H1 (cell line): ENCODE results near the gene TBC1D28. TPM values are rescaled to one million over a fixed set of nuclear protein-coding genes. Genes with fewer than 3 reads are reported as not detected.
"Not testable (repeated sequence)": the region's sequence is repeated elsewhere in the genome, so short reads cannot be mapped to it uniquely, and the experiment has no call there.

Source experiments
- CTCF ChIA-PET: fragments of 300-600 bp; sonication (Branson Sonifier 250); formaldehyde crosslinking; loops from one replicate; lab custom pipeline; 2021; ENCODE audit not compliant: partially characterized antibody; lab: Charles Lee
- POLR2A ChIA-PET: fragments of 300-600 bp; sonication (Branson Sonifier 250); formaldehyde crosslinking; loops from one replicate; lab custom pipeline; 2021; ENCODE audit warnings: inconsistent platforms; ENCODE audit not compliant: partially characterized antibody; lab: Charles Lee
- DNase-seq, 2 experiments: peaks; one replicate each; pipeline versions ENCODE4 v3.0.0 to v3.0.0-alpha.2; 2010 to 2022; ENCODE audit warnings: low spot score in 2 of 2, low read depth in 1 of 2, mixed read lengths in 1 of 2
- FAIRE-seq: peaks from 2 replicates; lab custom pipeline; 2011; peaks lifted over from hg19 to GRCh38; lab: Jason Lieb, UNC
- H2AFZ ChIP-seq: 2 replicates; pipeline ENCODE4 v1.8.1; 2012; ENCODE audit warnings: low read length, inconsistent platforms
- H2AK5ac ChIP-seq: 2 replicates; pipeline ENCODE4 v1.6.1; 2013; ENCODE audit warnings: low read depth, low read length
- H2BK120ac ChIP-seq: replicated peaks from 2 replicates; pipeline ENCODE3; 2013; ENCODE audit warnings: low read depth, low read length, inconsistent platforms
- H2BK12ac ChIP-seq: 2 replicates; pipeline ENCODE4 v1.6.1; 2013; ENCODE audit warnings: low read depth, low read length
- H2BK15ac ChIP-seq: 2 replicates; pipeline ENCODE4 v1.6.1; 2013; ENCODE audit warnings: low read length
- H2BK20ac ChIP-seq: 2 replicates; pipeline ENCODE4 v1.6.1; 2013; ENCODE audit warnings: low read length
- H2BK5ac ChIP-seq: 2 replicates; pipeline ENCODE4 v1.6.1; 2013; ENCODE audit warnings: low read depth, low read length
- H3K14ac ChIP-seq: 2 replicates; pipeline ENCODE4 v1.6.1; 2013; ENCODE audit warnings: inconsistent platforms; ENCODE audit not compliant: insufficient read length
- H3K18ac ChIP-seq: 2 replicates; pipeline ENCODE4 v1.6.1; 2013; ENCODE audit warnings: low read length; ENCODE audit errors: extremely low read depth
- H3K23ac ChIP-seq: 2 replicates; pipeline ENCODE4 v1.6.1; 2013; ENCODE audit warnings: inconsistent platforms; ENCODE audit not compliant: insufficient read length
- H3K23me2 ChIP-seq: 2 replicates; pipeline ENCODE4 v1.6.1; 2013; ENCODE audit warnings: low read depth, low read length
- H3K27ac ChIP-seq: 2 replicates; pipeline ENCODE4 v1.6.1; 2011; ENCODE audit warnings: low read depth, low read length, inconsistent platforms
- H3K27me3 ChIP-seq, 4 experiments: replicated peaks in 1 of 4; 1 replicate in 1 of 4; 2 replicates in 3 of 4; pipeline versions ENCODE4 v1.6.1 to v1.8.1; 2011 to 2013; ENCODE audit warnings: low read length in 3 of 4, mild to moderate bottlenecking in 3 of 4, inconsistent platforms in 2 of 4, mixed read lengths in 2 of 4, moderate library complexity in 1 of 4; ENCODE audit not compliant: control insufficient read depth in 3 of 4, insufficient read depth in 3 of 4; ENCODE audit errors: extremely low read depth in 1 of 4
- H3K36me3 ChIP-seq, 4 experiments: 2 replicates each; pipeline versions ENCODE4 v1.6.1 to v1.8.1; 2011 to 2013; ENCODE audit warnings: mild to moderate bottlenecking in 4 of 4, low read length in 3 of 4, moderate library complexity in 2 of 4, control low read depth in 1 of 4, inconsistent platforms in 1 of 4; ENCODE audit not compliant: insufficient read depth in 4 of 4, control insufficient read depth in 2 of 4
- H3K4ac ChIP-seq: replicated peaks from 2 replicates; pipeline ENCODE3; 2013; ENCODE audit warnings: low read length, low read depth, mixed read lengths, inconsistent platforms; ENCODE audit not compliant: insufficient read length
- H3K4me1 ChIP-seq, 4 experiments: replicated peaks in 1 of 4; 1 replicate in 1 of 4; 2 replicates in 3 of 4; pipeline versions ENCODE4 v1.6.1 to v1.8.1; 2011 to 2013; ENCODE audit warnings: low read length in 3 of 4, inconsistent platforms in 2 of 4, mixed read lengths in 1 of 4; ENCODE audit not compliant: insufficient read depth in 4 of 4, control insufficient read depth in 3 of 4
- H3K4me2 ChIP-seq, 2 experiments: 2 replicates each; pipeline versions ENCODE4 v1.6.1 to v1.8.1; 2011 to 2013; ENCODE audit warnings: low read depth in 2 of 2, low read length in 2 of 2, control low read depth in 1 of 2, inconsistent platforms in 1 of 2, mild to moderate bottlenecking in 1 of 2; ENCODE audit not compliant: insufficient read depth in 1 of 2
- H3K4me3 ChIP-seq, 4 experiments: fragments of 200-600, 300-600 bp in 1 of 4; sonication (generic), shearing (Covaris generic), sonication (Bioruptor Twin) in 1 of 4; 2 replicates each; pipeline versions ENCODE4 v1.5.1 to v1.8.1; 2011 to 2016; ENCODE audit warnings: low read length in 4 of 4, low read depth in 3 of 4, control low read depth in 2 of 4, inconsistent platforms in 2 of 4, mild to moderate bottlenecking in 2 of 4, mixed read lengths in 1 of 4, moderate library complexity in 1 of 4; ENCODE audit not compliant: insufficient read depth in 2 of 4; ENCODE audit errors: extremely low read depth in 1 of 4
- H3K56ac ChIP-seq: replicated peaks from 2 replicates; pipeline ENCODE3; 2013; ENCODE audit warnings: low read depth, mild to moderate bottlenecking, mixed read lengths, low read length, inconsistent platforms; ENCODE audit not compliant: insufficient read length
- H3K79me1 ChIP-seq: 2 replicates; pipeline ENCODE4 v1.6.1; 2013; ENCODE audit warnings: low read depth, low read length, control low read depth
- H3K79me2 ChIP-seq, 2 experiments: 2 replicates each; pipeline versions ENCODE4 v1.6.1 to v1.8.1; 2012 to 2013; ENCODE audit warnings: low read length in 2 of 2, mild to moderate bottlenecking in 2 of 2, inconsistent platforms in 1 of 2; ENCODE audit not compliant: insufficient read depth in 2 of 2, control insufficient read depth in 1 of 2
- H3K9ac ChIP-seq, 4 experiments: replicated peaks in 1 of 4; 1 replicate in 1 of 4; 2 replicates in 3 of 4; pipeline versions ENCODE4 v1.6.1 to v1.8.1; 2011 to 2013; ENCODE audit warnings: low read depth in 3 of 4, low read length in 3 of 4, control low read depth in 2 of 4, mild to moderate bottlenecking in 2 of 4, moderate library complexity in 2 of 4, inconsistent platforms in 1 of 4; ENCODE audit errors: extremely low read depth in 1 of 4
- H3K9me3 ChIP-seq, 2 experiments: 2 replicates each; pipeline versions ENCODE4 v1.6.1 to v1.8.1; 2012 to 2013; ENCODE audit warnings: mild to moderate bottlenecking in 2 of 2, moderate library complexity in 2 of 2, control low read depth in 1 of 2, inconsistent platforms in 1 of 2, low read depth in 1 of 2, low read length in 1 of 2, mixed read lengths in 1 of 2; ENCODE audit not compliant: insufficient read depth in 2 of 2
- H4K20me1 ChIP-seq, 2 experiments: replicated peaks in 1 of 2; 2 replicates each; pipeline versions ENCODE3 to v1.8.1; 2011 to 2013; ENCODE audit warnings: inconsistent platforms in 2 of 2, low read length in 2 of 2, mild to moderate bottlenecking in 1 of 2; ENCODE audit not compliant: insufficient read depth in 2 of 2, control insufficient read depth in 1 of 2
- H4K5ac ChIP-seq: 2 replicates; pipeline ENCODE4 v1.6.1; 2013; ENCODE audit warnings: low read length, low read depth, mixed read lengths, inconsistent platforms; ENCODE audit not compliant: insufficient read length
- H4K8ac ChIP-seq: 2 replicates; pipeline ENCODE4 v1.8.0; 2013; ENCODE audit warnings: mild to moderate bottlenecking, moderate library complexity, low read length, inconsistent platforms; ENCODE audit not compliant: insufficient read depth; ENCODE audit errors: extremely low read depth
- H4K91ac ChIP-seq: replicated peaks from 2 replicates; pipeline ENCODE3; 2013; ENCODE audit warnings: low read length, mixed read lengths, inconsistent platforms; ENCODE audit not compliant: insufficient read length
- WGBS, 2 experiments: shearing (Covaris generic) in 1 of 2; methylation state at CpG; one replicate each; pipeline versions ENCODE4 v1.1.6 to v1.1.7; 2013 to 2015; ENCODE audit warnings: low lambda C conversion rate in 2 of 2, mixed read lengths in 2 of 2, inconsistent platforms in 1 of 2, low coverage in 1 of 2, missing lambda C conversion rate in 1 of 2; ENCODE audit not compliant: insufficient replicate concordance in 2 of 2, insufficient coverage in 1 of 2, insufficient read length in 1 of 2; ENCODE audit errors: extremely low coverage in 1 of 2, missing lambda C conversion rate in 1 of 2; 5-methylcytosine and 5-hydroxymethylcytosine counted together
- polyA plus RNA-seq, 7 experiments: library from polyadenylated mRNA; depleted of rRNA in 3 of 7; stranded (reverse) in 5 of 7; unstranded in 2 of 7; fragments of >200 nt in 5 of 7; fragments of 200-250 nt in 2 of 7; gene quantifications; 1 replicate in 5 of 7; 2 replicates in 1 of 7; 4 replicates in 1 of 7; pipeline versions ENCODE4 v1.2.1 to v1.2.3, GENCODE V29; 2011 to 2013; ENCODE audit warnings: missing spikeins in 2 of 7, mixed read lengths in 2 of 7
- total RNA-seq: library from RNA; stranded (reverse); fragmentation: NEBNext Ultra II Directional; extraction: Animal tissue kit (Norgen Biotek cat#: 25700); gene quantifications from 2 replicates; pipeline ENCODE4 v1.2.1, GENCODE V29; 2021

TBC1D28 gene
- total and polyA plus RNA-seq, 2 of the 8 experiments (the other 6 are each of a cell fraction or from before 2014, with no cell fraction given): not detected

DNA sequence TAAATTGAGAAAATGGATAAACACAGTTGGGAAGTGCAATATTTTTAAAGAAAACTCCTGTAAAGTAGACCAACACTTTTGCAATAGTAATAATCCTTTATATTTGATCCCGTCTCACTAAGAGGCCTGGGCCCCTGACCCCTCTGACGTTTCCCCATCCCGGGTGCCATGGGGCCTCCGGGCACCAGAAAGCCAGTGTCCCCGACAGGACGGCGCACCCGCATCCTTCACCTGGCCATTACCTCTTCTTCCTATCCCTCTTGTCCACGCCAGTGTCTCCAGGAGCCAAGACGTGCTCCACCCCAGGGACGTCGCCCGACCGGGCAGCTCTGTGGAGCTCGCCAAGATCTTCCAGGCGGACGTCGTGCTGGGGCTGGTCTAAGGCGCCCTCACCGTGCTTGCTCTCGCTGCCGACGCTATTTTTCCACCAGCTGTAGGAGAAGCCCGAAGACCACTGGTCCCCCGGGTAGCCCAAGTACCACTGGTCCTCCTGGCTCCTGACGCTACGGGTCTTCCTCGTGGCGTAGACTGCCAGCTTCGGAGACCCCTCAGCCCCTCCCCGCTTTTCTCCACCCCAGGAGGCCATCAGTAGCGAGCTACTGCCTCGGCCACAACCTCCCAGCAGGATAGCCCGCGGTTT lies 19.2 kb downstream of the TBC1D28 start:
- DNase-seq, H3K23ac ChIP-seq, H4K8ac ChIP-seq, POLR2A ChIA-PET, H3K9ac ChIP-seq, H3K27ac ChIP-seq, H2BK15ac ChIP-seq, FAIRE-seq, H3K4me3 ChIP-seq, H2BK120ac ChIP-seq, H3K79me1 ChIP-seq, H2BK5ac ChIP-seq, H3K4ac ChIP-seq, H2AK5ac ChIP-seq, H3K4me2 ChIP-seq, H3K4me1 ChIP-seq, H3K23me2 ChIP-seq, H4K5ac ChIP-seq, H3K79me2 ChIP-seq, H3K18ac ChIP-seq, H3K14ac ChIP-seq, H3K36me3 ChIP-seq, H4K20me1 ChIP-seq, H2BK12ac ChIP-seq, H4K91ac ChIP-seq, H3K27me3 ChIP-seq, H2BK20ac ChIP-seq, H3K56ac ChIP-seq, H2AFZ ChIP-seq: not testable (repeated sequence)
- CTCF ChIA-PET: interaction anchor here (0.9 to 1.7 kb wide), 3 partner anchors 272 to 394 kb away, joined by 3 to 4 read pairs (median 3); no protein-coding TSS in a partner anchor
- 91% methylated on average over 14 of the region's 35 CpGs; no CpG with 5 or more reads in 1 of the 2 experiments for WGBS, 2 experiments
- peaks cover 13 to 16% of the 10 kb centered on the region in 2 experiments; a peak in 3 of 4 replicates for H3K9me3 ChIP-seq

DNA sequence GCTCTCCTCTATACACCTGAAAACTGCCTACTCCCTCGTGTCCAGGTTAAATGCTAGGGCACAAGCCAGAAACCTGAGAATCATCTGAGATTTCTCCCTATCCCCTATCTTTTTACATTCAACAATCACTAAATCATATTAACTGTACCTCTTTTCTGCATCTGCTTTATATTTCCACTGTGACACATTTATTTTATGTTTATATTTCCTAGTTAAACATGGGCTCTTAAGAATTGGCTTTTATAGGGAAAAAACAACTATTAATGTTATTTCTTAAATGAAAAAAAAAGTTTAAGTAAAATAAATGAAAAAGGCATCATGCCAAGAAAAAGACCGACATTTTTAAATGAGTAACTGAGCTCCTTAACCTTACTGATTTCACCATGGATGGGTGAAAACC lies 26.6 kb downstream of the TBC1D28 start:
- H3K18ac ChIP-seq: not testable (repeated sequence)

More for the DNA sequence above, 26.6 kb downstream of the TBC1D28 start:
- H4K91ac ChIP-seq, H2BK20ac ChIP-seq, H4K5ac ChIP-seq, H2BK15ac ChIP-seq, H3K4me1 ChIP-seq, H3K9me3 ChIP-seq, H3K27ac ChIP-seq, H3K56ac ChIP-seq, H3K27me3 ChIP-seq, DNase-seq, H3K4me3 ChIP-seq, H2BK5ac ChIP-seq, H2AFZ ChIP-seq, H4K20me1 ChIP-seq, H2BK120ac ChIP-seq, H3K79me1 ChIP-seq, H3K36me3 ChIP-seq, H3K9ac ChIP-seq, H2AK5ac ChIP-seq, H3K23ac ChIP-seq, CTCF ChIA-PET, H3K4ac ChIP-seq, POLR2A ChIA-PET, H3K4me2 ChIP-seq, FAIRE-seq, H3K79me2 ChIP-seq, H4K8ac ChIP-seq, H3K23me2 ChIP-seq, H2BK12ac ChIP-seq, H3K14ac ChIP-seq: not testable (repeated sequence)
- WGBS, 2 experiments: no CpG with 5 or more reads among the region's 2 CpGs
